ENCODE data around the gene PNPLA8.
"Not testable (repeated sequence)": the region's sequence is repeated elsewhere in the genome, so short reads cannot be mapped to it uniquely, and the experiment has no call there.

PNPLA8 gene, protein sequence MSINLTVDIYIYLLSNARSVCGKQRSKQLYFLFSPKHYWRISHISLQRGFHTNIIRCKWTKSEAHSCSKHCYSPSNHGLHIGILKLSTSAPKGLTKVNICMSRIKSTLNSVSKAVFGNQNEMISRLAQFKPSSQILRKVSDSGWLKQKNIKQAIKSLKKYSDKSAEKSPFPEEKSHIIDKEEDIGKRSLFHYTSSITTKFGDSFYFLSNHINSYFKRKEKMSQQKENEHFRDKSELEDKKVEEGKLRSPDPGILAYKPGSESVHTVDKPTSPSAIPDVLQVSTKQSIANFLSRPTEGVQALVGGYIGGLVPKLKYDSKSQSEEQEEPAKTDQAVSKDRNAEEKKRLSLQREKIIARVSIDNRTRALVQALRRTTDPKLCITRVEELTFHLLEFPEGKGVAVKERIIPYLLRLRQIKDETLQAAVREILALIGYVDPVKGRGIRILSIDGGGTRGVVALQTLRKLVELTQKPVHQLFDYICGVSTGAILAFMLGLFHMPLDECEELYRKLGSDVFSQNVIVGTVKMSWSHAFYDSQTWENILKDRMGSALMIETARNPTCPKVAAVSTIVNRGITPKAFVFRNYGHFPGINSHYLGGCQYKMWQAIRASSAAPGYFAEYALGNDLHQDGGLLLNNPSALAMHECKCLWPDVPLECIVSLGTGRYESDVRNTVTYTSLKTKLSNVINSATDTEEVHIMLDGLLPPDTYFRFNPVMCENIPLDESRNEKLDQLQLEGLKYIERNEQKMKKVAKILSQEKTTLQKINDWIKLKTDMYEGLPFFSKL

DNA sequence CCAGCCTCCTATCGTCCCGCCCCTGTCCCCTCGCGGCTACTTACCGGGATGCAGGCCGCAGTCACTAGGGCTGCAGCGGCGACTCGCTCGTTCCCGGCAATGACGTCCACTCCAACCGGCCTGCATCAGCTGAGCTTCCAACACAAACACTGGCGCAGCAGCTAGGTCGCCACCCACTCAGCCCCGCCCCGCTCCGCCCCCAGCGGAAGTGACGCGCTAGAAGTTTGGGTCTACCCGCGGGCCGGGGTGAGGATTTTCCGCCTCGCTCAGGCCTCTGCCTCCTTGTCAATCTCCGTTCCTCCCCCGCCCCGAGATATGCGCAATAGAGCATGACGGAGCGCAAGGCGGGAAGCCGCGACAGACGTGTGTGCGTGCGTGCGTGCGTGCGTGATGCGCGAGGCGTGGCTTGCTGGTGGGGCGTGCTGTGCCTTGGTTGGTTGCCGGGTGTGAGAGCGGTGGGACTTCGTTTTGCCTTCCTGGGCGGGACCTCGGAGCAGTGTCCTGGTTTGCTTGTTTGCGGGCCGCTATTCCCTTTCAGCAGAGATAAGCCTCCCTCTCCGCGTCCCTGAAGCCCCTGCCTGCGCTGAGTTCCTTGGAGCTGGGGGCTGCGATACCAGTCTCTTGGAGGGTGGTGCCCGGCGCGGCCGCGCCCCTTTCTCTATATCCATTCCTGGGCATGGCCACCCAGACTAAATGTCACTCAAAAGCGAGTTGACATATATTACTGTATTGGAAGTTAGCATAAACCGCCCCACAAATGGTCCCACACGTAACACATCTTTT is at the start of gene PNPLA8:
Gene PNPLA8, minus strand, starts transcription at position 151 of the 783 bp plus-strand sequence. CDS start 10,644 bp downstream, outside the sequence.
- peak; percentile 99 for DNase-seq

DNA sequence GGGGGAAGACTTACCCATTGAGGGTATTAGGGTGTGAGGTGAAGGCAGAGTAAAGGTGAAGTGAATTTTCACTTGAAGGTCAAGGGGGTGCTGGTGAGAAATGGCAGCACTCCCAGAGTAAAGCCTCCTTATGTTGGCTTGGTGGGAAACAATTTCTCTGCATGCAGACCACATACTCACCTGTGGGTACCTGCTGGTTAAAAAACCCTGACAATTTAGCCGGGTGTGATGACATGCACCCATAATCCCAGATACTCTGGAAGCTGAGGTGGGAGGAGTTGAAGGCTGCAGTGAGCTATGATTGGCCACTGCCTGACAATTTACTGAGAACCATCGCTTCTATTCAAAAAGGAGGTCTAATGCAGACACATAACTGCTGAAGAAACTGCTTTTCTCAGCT is 49.2 kb upstream of the PNPLA8 start:
- no peak for DNase-seq

DNA sequence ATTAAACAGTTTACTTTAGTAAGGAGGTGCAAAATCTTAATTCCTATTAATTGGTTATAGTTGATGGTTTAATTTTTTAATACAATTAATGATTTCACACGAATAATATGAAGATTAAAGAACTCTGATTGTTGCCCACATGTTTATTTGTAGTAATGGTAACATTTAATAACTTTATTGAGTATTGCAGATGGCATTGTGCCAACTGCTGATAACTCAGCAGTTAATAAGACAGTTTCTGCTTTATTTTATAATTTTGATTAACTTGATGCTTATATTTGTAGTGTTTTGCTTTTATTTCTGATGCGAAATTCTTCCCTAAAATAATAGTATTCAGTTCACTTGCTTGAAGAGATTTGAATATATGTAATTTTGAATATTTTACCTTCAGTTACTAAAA is 46.5 kb upstream of the PNPLA8 start:
- DNase-seq = no peak

DNA sequence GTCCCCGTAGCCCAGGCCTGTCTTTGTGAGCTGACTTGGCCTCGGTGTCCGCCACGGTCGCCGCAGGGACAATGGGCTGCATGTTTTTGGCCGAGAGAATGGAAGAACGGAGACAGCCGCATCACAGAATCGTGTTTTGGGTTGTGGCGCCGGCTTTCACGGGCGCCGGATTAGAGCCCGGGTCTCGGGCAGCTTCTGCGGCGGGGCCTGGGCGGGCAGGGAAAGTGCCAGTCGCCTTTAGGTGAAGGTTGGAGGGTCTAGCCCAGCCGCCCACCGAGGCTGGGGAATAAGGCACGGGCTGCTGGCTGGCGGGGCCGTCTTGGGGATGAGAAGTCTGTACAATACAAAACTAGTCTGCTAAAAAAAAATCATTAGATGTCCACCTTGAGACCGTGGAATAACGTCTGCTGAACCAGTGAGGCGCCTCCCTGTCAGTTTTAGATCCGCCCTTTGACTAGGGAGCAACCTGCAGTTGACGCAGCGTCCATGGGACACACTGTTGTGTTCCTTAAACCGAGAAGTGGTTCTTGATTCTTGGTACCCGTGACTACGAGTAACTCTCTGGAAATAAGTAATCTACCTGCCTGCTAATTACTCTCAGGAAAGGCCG is 44.3 kb upstream of the PNPLA8 start:
- peak; percentile 30 for DNase-seq

DNA sequence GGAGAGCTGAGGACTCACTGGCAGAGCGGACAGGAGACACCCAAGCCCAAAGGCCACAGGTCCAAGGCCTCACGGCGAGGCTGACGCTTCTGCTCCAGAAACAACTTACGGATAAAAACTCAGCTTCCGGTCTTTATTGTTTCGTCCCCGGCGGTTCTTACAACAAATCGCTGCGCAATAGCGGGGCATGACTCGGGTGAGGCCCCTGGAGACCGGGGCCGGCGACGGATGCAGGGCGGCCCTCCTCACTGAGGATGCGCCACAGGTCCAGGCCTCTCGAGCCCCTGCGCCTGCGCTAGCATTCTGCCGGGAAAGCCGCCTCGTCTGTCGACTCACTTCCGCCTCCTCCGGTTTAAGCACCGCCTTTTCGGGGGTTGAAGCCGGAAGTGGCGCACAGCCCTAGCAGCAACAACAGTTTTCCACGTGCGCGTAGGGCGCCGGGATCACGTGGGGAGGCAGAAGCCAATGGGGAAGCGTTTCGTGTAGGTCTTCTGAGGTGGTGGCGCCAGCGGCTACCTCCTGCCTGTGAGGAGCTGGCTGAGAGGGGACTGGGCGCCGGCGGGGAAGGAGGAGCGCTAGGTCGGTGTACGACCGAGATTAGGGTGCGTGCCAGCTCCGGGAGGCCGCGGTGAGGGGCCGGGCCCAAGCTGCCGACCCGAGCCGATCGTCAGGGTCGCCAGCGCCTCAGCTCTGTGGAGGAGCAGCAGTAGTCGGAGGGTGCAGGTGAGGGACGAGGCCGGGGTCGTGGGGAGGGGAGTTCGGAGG is 43.6 kb upstream of the PNPLA8 start, which contains the start of the genes DNAJB9 and THAP5:
Gene DNAJB9, plus strand, starts transcription at position 494 of the 765 bp plus-strand sequence. CDS start 1,853 bp downstream, outside the sequence.
Gene THAP5, minus strand, starts transcription at position 326 of the 765 bp plus-strand sequence. Its CDS starts 137 bp downstream, at position 189.
- peak; percentile 100 for DNase-seq

DNA sequence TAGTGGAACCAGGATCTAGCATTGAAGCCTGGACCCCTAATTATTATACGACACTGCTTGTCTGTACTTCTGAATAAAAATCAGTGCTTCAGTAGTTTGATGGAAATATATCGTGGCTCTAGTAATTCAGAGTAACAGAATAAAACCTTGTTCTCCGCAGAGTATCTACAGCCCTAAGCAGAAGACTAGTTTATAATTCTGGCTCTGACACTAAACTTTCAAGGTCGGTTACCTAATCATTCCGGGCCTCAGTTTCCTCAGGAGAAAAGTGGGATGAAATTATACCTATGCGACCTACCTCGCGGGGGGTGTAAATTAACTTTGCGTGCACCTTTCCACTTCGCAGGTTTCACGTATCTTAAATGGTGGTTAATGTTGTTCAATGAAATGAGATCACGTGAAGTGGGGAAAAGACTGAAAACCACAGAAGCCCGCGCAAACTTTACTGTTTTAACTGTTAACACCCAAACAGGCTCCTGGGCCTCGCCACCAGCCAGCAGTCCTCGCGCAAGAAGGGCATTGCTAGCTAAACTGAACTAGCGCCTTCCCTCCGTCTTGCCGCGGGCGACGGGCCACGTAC is 43.0 kb upstream of the PNPLA8 start:
- DNase-seq = no peak

DNA sequence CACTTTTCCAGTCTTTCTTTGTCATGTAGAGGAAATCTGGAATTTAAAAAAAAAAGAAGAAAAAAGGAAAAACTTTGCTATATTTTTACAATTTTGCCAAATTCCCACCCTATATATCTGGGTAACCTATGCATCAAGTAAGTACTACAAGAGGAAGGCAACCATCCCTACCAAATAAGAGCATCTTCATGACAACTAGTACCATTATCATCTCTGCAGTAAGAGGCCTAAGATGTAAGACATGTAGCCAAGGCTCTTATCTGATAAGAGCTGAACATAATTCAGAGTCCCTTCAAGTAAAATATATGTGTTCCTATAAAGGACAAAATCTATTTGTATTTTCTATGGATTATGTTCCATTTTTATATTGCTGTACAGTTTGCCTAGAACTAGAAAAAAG is 40.1 kb upstream of the PNPLA8 start:
- no peak for DNase-seq

DNA sequence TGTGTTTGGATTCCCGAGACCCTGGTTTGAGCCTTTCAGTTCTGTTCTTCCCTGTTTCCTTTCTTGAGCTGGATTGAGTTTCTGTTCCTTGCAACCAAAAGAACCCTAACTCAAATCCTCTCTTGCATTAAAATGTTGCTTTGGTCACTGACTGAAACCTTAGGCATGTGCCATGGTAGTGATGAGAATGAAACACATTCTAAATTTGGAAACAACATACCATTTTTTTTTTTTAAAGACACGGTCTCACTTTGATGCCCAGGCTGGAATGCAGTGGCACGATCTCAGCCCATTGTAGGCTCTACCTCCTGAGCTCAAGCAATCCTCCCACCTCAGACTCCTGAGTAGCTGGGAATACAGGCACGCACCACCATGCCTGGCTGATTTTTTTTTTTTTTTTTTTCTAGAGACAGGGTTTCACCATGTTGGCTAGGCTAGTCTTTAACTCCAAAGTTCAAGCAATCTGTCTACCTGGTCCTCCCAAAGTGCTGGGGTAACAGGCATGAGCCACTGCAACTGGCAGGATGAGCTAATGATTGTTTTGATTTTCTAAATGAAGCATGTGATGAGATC is 35.2 kb upstream of the PNPLA8 start:
- no peak for DNase-seq

DNA sequence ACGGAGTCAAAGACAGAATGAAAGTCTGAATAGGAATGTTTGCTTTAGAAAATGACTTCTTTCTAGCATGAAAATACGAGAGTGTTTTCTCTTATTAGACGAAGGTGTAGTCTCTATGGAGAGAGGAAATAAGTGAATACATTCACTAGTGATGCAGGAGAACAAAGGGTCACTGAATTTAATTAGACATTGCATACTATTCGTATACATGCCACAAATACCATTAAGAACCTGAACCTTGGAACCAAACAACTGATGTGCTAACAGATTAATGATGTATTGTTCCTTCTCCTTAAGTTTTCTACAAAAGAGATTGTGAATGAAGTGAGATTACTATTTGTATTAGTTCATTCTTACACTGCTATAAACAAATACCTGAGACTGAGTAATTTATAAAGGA is 33.3 kb upstream of the PNPLA8 start:
- no peak for DNase-seq

DNA sequence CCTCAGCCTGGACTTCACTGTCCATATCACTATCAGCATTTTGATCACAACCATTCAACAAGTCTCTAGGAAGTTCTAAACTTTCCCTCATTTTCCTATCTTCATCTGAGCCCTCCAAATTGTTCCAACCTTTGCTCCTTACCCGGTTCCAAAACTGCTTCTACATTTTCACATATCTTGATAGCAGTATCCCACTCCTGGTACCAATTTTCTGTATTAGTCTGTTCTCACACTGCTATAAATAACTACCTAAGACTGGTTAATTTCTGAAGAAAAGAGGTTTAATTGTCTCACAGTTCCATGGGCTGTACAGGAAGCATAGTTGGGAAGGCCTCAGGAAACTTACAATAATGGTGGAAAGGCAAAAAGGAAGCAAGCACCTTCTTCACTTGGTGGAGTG is 31.7 kb upstream of the PNPLA8 start:
- DNase-seq = no peak

DNA sequence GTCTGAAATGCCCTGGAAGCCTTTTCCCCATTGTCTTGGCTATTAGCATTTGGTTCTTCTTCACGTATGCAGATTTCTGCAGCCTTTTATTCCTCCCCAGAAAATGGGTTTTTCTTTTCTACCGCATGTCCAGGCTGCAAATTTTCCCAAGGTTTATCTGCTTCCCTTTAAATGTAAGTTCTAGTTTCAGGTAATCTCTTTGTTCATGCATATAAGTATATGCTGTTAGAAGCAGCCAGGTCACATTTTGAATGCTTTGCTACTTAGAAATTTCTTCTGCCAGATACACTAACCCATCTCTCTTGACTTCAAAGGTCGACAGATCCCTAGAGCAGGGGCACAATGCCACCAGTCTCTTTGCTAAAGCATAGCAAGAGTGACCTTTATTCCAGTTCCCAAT is 31.3 kb upstream of the PNPLA8 start:
- no peak for DNase-seq

DNA sequence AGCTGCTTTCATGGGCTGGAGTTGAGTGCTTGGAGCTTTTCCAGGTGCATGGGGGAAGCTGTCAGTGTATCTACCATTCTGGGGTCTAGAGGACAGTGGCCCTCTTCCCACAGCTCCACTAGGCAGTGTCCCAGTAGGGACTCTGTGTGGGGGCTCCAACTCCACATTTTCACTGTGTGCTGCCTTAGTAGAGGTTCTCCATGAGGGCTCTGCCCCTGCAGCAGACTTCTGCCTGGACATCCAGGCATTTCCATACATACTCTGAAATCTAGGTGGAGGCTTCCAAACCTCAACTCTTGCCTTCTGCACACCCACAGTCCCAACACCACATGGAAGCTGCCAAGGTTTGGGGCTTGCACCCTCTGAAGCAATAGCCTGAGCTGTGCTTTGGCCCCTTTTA is 30.7 kb upstream of the PNPLA8 start:
- DNase-seq = not testable (repeated sequence)

DNA sequence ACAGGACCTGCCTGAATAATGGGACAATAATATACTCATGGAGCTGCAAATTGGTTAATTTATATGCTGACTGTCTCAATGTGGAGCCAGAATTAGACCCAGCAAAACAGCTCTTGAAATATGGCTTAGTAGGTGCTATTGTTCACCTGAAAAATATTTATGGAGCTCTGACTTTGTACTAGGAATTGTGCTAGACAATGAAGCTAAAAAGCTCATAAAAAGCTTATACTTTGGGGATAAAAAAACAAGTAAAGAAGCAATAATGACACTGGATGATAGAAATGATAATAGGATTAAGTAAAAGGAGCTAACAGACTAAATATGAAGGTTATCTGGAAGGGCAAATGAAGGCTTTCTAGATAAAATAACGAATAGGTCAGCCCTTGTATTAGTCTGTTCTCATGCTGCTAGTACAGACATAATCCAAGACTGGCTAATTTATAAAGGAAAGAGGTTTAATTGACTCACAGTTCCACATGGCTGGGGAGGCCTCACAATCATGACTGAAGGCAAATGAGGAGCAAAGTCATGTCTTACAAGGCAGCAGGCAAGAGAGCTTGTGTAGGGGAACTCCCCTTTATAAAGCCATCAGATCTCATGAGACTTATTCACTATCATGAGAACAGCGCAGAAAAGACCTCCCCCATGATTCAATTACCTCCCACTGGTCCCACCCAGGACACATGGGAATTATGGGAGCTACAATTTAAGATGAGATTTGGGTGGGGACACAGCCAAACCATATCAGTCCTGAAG is 22.4 kb upstream of the PNPLA8 start:
- DNase-seq = not testable (repeated sequence)

DNA sequence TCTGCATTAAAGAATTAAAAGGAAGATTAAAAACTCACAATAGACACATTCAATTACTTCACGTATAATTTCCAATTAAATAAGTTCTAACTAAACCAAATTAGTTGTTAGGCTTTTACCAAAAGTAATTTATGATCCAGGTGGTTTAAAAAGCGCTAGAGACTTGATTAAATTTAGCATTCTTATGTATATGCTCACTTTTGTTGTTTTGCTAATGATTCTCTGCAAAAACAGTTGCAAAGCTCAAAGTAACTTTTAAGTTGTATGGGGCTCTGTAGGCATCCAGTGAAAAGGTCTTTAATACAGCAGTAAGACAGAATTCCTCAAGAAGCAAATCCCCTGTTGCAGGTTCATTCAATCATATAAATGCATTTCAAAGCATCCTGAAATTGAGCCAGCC is 15.5 kb upstream of the PNPLA8 start:
- DNase-seq = no peak

DNA sequence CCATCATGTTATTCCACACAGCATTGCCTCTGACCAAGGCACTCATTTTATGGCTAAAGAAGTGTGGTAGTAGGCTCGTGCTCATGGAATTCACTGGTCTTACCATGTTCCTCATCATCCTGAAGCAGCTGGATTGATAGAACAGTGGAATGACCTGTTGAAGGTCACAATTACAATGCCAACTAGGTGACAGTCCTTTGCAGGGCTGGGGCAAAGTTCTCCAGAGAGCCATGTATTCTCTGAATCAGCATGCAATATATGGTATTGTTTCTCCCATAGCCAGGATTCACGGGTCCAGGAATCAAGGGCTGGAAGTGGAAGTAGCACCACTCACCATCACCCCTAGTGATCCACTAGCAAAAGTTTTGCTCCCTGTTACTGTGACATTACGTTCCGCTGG is 12.8 kb upstream of the PNPLA8 start:
- DNase-seq = not testable (repeated sequence)

DNA sequence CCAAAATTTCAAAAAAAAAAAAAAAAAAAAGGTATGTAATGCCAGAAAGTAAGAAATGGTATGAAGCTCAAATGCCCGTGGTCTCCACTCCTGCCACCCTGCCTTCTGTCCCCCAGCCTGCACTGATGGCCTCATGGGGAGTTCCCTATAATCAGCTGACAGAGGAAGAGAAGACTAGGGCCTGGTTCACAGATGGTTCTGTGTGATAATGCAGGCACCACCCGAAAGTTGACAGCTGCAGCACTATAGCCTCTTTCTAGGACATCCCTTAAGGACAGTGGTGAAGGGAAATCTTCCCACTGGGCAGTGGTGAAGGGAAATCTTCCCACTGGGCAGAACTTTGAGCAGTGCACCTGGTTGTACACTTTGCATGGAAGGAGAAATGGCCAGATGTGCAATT is 12.3 kb upstream of the PNPLA8 start:
- not testable (repeated sequence) for DNase-seq

DNA sequence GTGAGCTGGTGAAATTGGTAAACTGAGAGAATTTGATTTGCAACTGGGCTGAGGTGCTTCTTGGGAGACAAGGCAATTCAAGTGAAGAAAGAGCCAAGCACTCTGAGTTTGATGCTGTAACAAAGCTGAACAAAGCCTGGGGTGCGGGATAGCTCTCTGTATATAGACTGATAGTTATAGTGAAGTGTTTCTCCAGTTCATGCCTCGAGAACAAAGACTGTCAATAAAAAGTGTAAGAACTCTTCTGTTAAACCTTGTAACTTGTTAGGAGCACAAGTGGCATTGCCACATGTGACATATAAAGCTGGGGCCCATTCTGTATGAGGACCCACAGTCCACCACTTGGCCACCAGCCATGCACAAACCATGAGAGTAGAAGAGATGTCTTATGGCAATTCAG is 11.3 kb upstream of the PNPLA8 start:
- DNase-seq = no peak

DNA sequence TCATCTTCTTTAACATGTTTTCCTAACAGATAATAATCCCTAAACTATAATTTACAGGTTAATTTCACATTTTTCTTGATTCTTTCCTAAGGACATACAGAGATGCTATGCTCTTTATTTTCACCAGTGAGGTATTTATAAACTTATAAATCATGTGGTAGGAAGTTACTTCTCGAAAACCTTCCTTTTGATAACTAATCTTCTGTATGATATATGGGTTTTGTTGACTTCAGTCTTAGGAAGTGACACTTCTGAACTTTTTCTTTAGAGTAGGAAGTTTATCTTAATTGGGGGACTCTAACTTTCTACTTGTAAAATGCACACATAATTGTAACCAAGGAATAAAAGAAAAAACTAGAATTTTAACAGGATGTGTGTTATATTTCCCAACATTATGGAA is 9.8 kb upstream of the PNPLA8 start:
- DNase-seq = no peak

DNA sequence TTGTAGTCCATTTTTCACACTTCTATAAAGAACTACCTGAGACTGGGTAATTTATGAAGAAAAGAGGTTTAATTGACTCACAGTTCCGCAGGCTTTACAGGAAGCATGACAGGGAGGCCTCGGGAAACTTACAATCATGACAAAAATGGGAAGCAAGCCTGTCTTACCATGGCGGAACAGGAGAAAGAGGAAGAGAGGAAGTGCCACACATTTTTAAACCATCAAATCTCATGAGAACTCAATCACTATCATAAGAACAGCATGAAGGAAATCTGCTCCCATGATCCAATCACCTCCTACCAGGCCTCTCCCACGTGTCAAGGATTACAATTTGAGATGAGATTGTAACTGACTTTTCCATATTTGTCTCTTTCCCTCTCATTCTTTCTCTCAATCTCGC is 9.3 kb upstream of the PNPLA8 start:
- no peak for DNase-seq

DNA sequence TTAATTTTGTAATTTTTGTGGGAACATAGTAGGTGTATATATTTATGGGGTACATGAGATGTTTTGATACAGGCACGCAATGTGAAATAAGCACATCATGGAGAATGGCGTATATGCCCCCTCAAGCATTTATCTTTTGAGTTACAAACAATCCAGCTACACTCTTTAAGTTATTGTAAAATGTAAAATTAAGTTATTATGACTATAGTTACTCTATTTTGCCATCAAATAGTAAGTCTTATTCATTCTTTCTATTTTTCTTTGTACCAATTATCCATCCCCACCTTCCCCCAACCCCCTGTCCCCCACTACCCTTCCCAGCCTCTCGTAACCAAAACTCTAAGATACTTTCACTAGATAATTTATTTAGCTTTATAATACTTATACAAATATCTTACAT is 7.8 kb upstream of the PNPLA8 start:
- DNase-seq = no peak
